IMR-90 (cell line): ENCODE results near the gene NRIP2. TPM values are rescaled to one million over a fixed set of nuclear protein-coding genes. Genes with fewer than 3 reads are reported as not detected.

Experiments
- ATAC-seq: fragments of 200-7000 bp; cut with Tn5 transposase; 2 replicates; pipeline ENCODE4 v1.9.1; 2020; ENCODE audit warnings: low read depth, mild to moderate bottlenecking, moderate library complexity
- BruUV-seq: library from RNA; stranded (reverse); fragments of 400-500 nt; replicated peaks from 2 replicates; lab custom pipeline; 2021; lab: Mats Ljungman, UMichigan
- CTCF ChIA-PET: fragments of 300-600 bp; formaldehyde crosslinking; extraction: SDS; loops from one replicate; lab custom pipeline; 2021; ENCODE audit warnings: antibody characterized with exemption; lab: Yijun Ruan, JAX
- POLR2A ChIA-PET: fragments of 300-600 bp; sonication (Branson Sonifier 250); formaldehyde crosslinking; loops from one replicate; lab custom pipeline; 2022; ENCODE audit warnings: antibody characterized with exemption; ENCODE audit not compliant: unreplicated experiment; lab: Charles Lee
- DNase-seq: peaks from one replicate; pipeline ENCODE4 v3.0.0; 2013
- H2AFZ ChIP-seq: replicated peaks from 2 replicates; pipeline ENCODE3; 2013; ENCODE audit warnings: low read length, mild to moderate bottlenecking; ENCODE audit not compliant: poor library complexity
- H2AK5ac ChIP-seq: 2 replicates; pipeline ENCODE4 v1.6.1; 2013; ENCODE audit warnings: low read depth, low read length, inconsistent platforms
- H2AK9ac ChIP-seq: replicated peaks from 2 replicates; pipeline ENCODE3; 2013; ENCODE audit warnings: mild to moderate bottlenecking, low read depth, low read length, moderate library complexity; ENCODE audit not compliant: poor library complexity
- H2BK120ac ChIP-seq: 2 replicates; pipeline ENCODE4 v1.6.1; 2013; ENCODE audit warnings: low read depth, low read length, inconsistent platforms
- H2BK15ac ChIP-seq: 3 replicates; pipeline ENCODE4 v1.6.1; 2013; ENCODE audit warnings: low read depth, low read length, inconsistent platforms
- H2BK20ac ChIP-seq: 2 replicates; pipeline ENCODE4 v1.6.1; 2013; ENCODE audit warnings: low read depth, mild to moderate bottlenecking, inconsistent platforms, low read length, moderate library complexity
- H2BK5ac ChIP-seq: 2 replicates; pipeline ENCODE4 v1.6.1; 2013; ENCODE audit warnings: mild to moderate bottlenecking, low read depth, low read length, inconsistent platforms; ENCODE audit not compliant: poor library complexity, severe bottlenecking
- H3K14ac ChIP-seq: replicated peaks from 2 replicates; pipeline ENCODE4 v1.6.1; 2013; ENCODE audit warnings: low read depth, low read length, inconsistent platforms
- H3K18ac ChIP-seq: 2 replicates; pipeline ENCODE4 v1.6.1; 2013; ENCODE audit warnings: low read depth, low read length, control low read depth
- H3K23ac ChIP-seq: 2 replicates; pipeline ENCODE4 v1.6.1; 2013; ENCODE audit warnings: low read depth, low read length, inconsistent platforms
- H3K27ac ChIP-seq: 2 replicates; pipeline ENCODE4 v1.5.1; 2013; ENCODE audit warnings: mild to moderate bottlenecking, control low read depth, low read length; ENCODE audit not compliant: insufficient read depth
- H3K27me3 ChIP-seq: 2 replicates; pipeline ENCODE4 v1.6.1; 2013; ENCODE audit warnings: low read length; ENCODE audit not compliant: control insufficient read depth, insufficient read depth
- H3K36me3 ChIP-seq: 2 replicates; pipeline ENCODE4 v1.6.1; 2013; ENCODE audit warnings: low read length, mixed read lengths; ENCODE audit not compliant: control insufficient read depth, insufficient read depth
- H3K4ac ChIP-seq: 2 replicates; pipeline ENCODE4 v1.6.1; 2013; ENCODE audit warnings: low read depth, low read length, inconsistent platforms
- H3K4me1 ChIP-seq: 2 replicates; pipeline ENCODE4 v1.6.1; 2013; ENCODE audit warnings: low read length, mixed read lengths; ENCODE audit not compliant: control insufficient read depth, insufficient read depth
- H3K4me2 ChIP-seq: 2 replicates; pipeline ENCODE4 v1.6.1; 2013; ENCODE audit warnings: low read depth, mild to moderate bottlenecking, control low read depth, low read length, moderate library complexity
- H3K4me3 ChIP-seq: 2 replicates; pipeline ENCODE4 v1.5.1; 2013; ENCODE audit warnings: low read depth, mild to moderate bottlenecking, control low read depth, low read length, moderate library complexity; ENCODE audit not compliant: insufficient read depth
- H3K56ac ChIP-seq: 2 replicates; pipeline ENCODE4 v1.6.1; 2013; ENCODE audit warnings: low read length, inconsistent platforms; ENCODE audit not compliant: insufficient read depth; ENCODE audit errors: extremely low read depth
- H3K79me1 ChIP-seq, 2 experiments: 2 replicates each; pipeline ENCODE4 v1.6.1; 2013; ENCODE audit warnings: low read length in 2 of 2, inconsistent platforms in 1 of 2, low read depth in 1 of 2
- H3K9ac ChIP-seq: 2 replicates; pipeline ENCODE4 v1.6.1; 2013; ENCODE audit warnings: low read depth, low read length, control low read depth
- H3K9me1 ChIP-seq: 2 replicates; pipeline ENCODE4 v1.6.1; 2013; ENCODE audit warnings: low read length, inconsistent platforms; ENCODE audit not compliant: insufficient read depth
- H3K9me3 ChIP-seq: 2 replicates; pipeline ENCODE4 v1.6.1; 2013; ENCODE audit warnings: low read length; ENCODE audit not compliant: control insufficient read depth, insufficient read depth
- H4K20me1 ChIP-seq: 2 replicates; pipeline ENCODE4 v1.6.1; 2013; ENCODE audit warnings: low read length, inconsistent platforms; ENCODE audit not compliant: insufficient read depth
- H4K5ac ChIP-seq: 2 replicates; pipeline ENCODE4 v1.6.1; 2013; ENCODE audit warnings: mild to moderate bottlenecking, low read depth, low read length, control low read depth
- H4K8ac ChIP-seq, 2 experiments: 2 replicates each; pipeline ENCODE4 v1.6.1; 2013; ENCODE audit warnings: low read depth in 2 of 2, low read length in 2 of 2, control low read depth in 1 of 2, inconsistent platforms in 1 of 2
- H4K91ac ChIP-seq: 2 replicates; pipeline ENCODE4 v1.6.1; 2013; ENCODE audit warnings: low read depth, low read length, inconsistent platforms; ENCODE audit not compliant: insufficient read depth
- CEBPB ChIP-seq: IDR thresholded peaks from 2 replicates; pipeline ENCODE4 v1.6.1; 2012; ENCODE audit warnings: low read depth, low read length, improper control_type of control experiment
- CHD1 ChIP-seq: IDR thresholded peaks from 2 replicates; pipeline ENCODE4 v1.6.1; 2012; ENCODE audit warnings: low read depth, low read length, improper control_type of control experiment
- FOS ChIP-seq: fragments of 150-350 bp; IDR thresholded peaks from 2 replicates; pipeline ENCODE4 v1.6.1; 2016; ENCODE audit warnings: low read depth, low read length
- MAFK ChIP-seq: IDR thresholded peaks from 2 replicates; pipeline ENCODE4 v1.6.1; 2012; ENCODE audit warnings: low read depth, low read length, improper control_type of control experiment
- MAZ ChIP-seq: IDR thresholded peaks from 2 replicates; pipeline ENCODE4 v1.6.1; 2012; ENCODE audit warnings: low read depth, mild to moderate bottlenecking, low read length, improper control_type of control experiment, moderate library complexity, borderline replicate concordance
- MXI1 ChIP-seq: IDR thresholded peaks from 2 replicates; pipeline ENCODE4 v1.6.1; 2012; ENCODE audit warnings: low read depth, mild to moderate bottlenecking, low read length, moderate library complexity, borderline replicate concordance
- NFE2L2 ChIP-seq: fragments of 150-350 bp; IDR thresholded peaks from 2 replicates; pipeline ENCODE4 v1.6.1; 2016; ENCODE audit warnings: low read depth, mild to moderate bottlenecking, low read length
- POLR2A ChIP-seq: IDR thresholded peaks from 2 replicates; pipeline ENCODE4 v1.6.1; 2012; ENCODE audit warnings: mild to moderate bottlenecking, low read depth, low read length
- RCOR1 ChIP-seq: IDR thresholded peaks from 2 replicates; pipeline ENCODE4 v1.6.1; 2012; ENCODE audit warnings: mild to moderate bottlenecking, low read length, improper control_type of control experiment; ENCODE audit not compliant: insufficient replicate concordance
- RFX5 ChIP-seq: IDR thresholded peaks from 2 replicates; pipeline ENCODE4 v1.8.0; 2012; ENCODE audit warnings: low read depth, mild to moderate bottlenecking, low read length, moderate library complexity
- SMC3 ChIP-seq: fragments of 150-350 bp; IDR thresholded peaks from 2 replicates; pipeline ENCODE4 v1.6.1; 2016; ENCODE audit warnings: low read depth, mild to moderate bottlenecking, antibody characterized with exemption, low read length, moderate library complexity
- WGBS, 2 experiments: methylation state at CpG; one replicate each; pipeline versions ENCODE4 v1.1.5 to v1.1.7; 2013; ENCODE audit warnings: missing lambda C conversion rate in 2 of 2; ENCODE audit not compliant: insufficient read length in 1 of 2; ENCODE audit errors: extremely low coverage in 2 of 2; 5-methylcytosine and 5-hydroxymethylcytosine counted together
- dilution Hi-C: fragments of 300-500 bp; cut with HindIII; formaldehyde crosslinking; loops from one replicate; pipeline ENCODE4 v1.14.3; 2018; ENCODE audit warnings: low sequenced_read_pairs; ENCODE audit not compliant: unreplicated experiment
- in situ Hi-C: fragments of 300-500 bp; cut with MboI; formaldehyde crosslinking; loops from 3 replicates; pipeline ENCODE4 v1.14.3; 2019; ENCODE audit warnings: low sequenced_read_pairs, inconsistent platforms, mixed read lengths
- intact Hi-C: fragments of 100-400 bp; cut with micrococcal nuclease; formaldehyde crosslinking; loops from 2 replicates; pipeline ENCODE4 v1.10.0; 2022
- polyA plus RNA-seq, 3 experiments: library from polyadenylated mRNA; depleted of rRNA; stranded (reverse); fragments of >200 nt; gene quantifications; 2 replicates each; pipeline ENCODE4 v1.2.3, GENCODE V29; 2012; ENCODE audit warnings: low replicate concordance in 1 of 3
- total RNA-seq: library from RNA; depleted of rRNA; stranded (reverse); fragments of >200 nt; gene quantifications from 2 replicates; pipeline ENCODE4 v1.2.3, GENCODE V29; 2012
- TF ChIP-seq, protein P1 (sequence below): fragments of 150-350 bp; IDR thresholded peaks from 2 replicates; pipeline ENCODE4 v1.6.1; 2017; ENCODE audit warnings: mild to moderate bottlenecking, antibody characterized with exemption, low read length, low read depth

NRIP2 gene
- total and polyA plus RNA-seq, 2 of the 4 experiments (the other 2 are of a cell fraction): 0.18 to 0.27 TPM

DNA sequence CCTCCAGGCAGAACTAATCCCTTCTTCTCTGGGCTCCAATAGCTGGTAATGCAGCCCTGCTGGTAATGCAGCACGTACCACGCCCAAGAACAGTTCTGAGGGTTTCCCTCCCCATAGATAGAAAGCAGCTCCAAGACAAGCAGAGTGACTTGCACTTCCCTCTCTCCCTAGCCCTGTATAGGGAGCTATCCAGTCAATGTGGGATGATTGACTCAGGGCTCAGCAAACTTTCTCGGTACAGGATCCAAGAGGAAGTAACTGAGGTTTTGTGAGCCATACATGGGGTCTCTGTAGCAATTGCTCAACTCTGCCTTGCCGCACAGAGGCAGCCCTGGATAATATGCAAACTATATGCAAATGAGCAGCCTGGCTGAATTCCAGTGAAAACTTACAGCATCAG is 55.6 kb downstream of the NRIP2 start:
- Histone ChIP-seq H3K4ac (no peak overlapping the region), H4K5ac (no peak overlapping the region), H3K9me1 (no peaks in the 10 kb centered on the region), H2BK5ac (no peak overlapping the region), H2BK120ac (no peak overlapping the region), H3K14ac (no peak overlapping the region), H2AFZ (no peak overlapping the region), H4K8ac (no peak overlapping the region), H2BK15ac (no peak overlapping the region), H3K36me3 (no peaks in the 10 kb centered on the region), H2BK20ac (no peak overlapping the region), H3K4me3 (no peak overlapping the region), H3K79me1 (no peaks in the 10 kb centered on the region), H3K4me2 (no peak overlapping the region), H3K9ac (no peak overlapping the region), H4K20me1 (peaks cover 3% of the 10 kb centered on the region; the same call in 1 of the 2 replicates), H3K23ac (no peak overlapping the region), H2AK5ac (no peak overlapping the region), H3K56ac (no peak overlapping the region), H3K27me3 (peaks cover 61% of the 10 kb centered on the region), H3K4me1 (no peaks in the 10 kb centered on the region), H3K18ac (no peak overlapping the region), H4K91ac (no peak overlapping the region), H3K9me3 (no peaks in the 10 kb centered on the region), H2AK9ac (no peak overlapping the region), H3K27ac (no peak overlapping the region)
- POLR2A ChIA-PET: no interaction called here
- ATAC-seq (no peak), DNase-seq (no peak)
- TF ChIP-seq MAFK (no peak), MAZ (no peak), SMC3 (no peak), CEBPB (no peak), POLR2A (no peak), CHD1 (no peak), MXI1 (no peak), FOS (no peak), RCOR1 (no peak), NFE2L2 (no peak), RFX5 (no peak)
- TF ChIP-seq, protein P1, sequence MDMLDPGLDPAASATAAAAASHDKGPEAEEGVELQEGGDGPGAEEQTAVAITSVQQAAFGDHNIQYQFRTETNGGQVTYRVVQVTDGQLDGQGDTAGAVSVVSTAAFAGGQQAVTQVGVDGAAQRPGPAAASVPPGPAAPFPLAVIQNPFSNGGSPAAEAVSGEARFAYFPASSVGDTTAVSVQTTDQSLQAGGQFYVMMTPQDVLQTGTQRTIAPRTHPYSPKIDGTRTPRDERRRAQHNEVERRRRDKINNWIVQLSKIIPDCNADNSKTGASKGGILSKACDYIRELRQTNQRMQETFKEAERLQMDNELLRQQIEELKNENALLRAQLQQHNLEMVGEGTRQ: no peak
- in situ Hi-C loops: no loop called here
- CTCF ChIA-PET: no interaction called here
- no CpG with 5 or more reads among the region's 4 CpGs for WGBS, 2 experiments
- intact Hi-C loops: no loop called here
- dilution Hi-C loops: no loop called here
- BruUV-seq: no TSS peak
